HepG2 (cell line): ENCODE data around the gene NMRAL1. TPM values are rescaled to one million over a fixed set of nuclear protein-coding genes. Genes with fewer than 3 reads are reported as not detected.
A peak's percentile ranks its signal among the peaks of the same experiment; 100 is the strongest.

Experiments
- CCDC6 ChIP-seq: sonication (generic); formaldehyde crosslinking; IDR thresholded peaks from 2 replicates; pipeline ENCODE4 v1.8.1; 2022; ENCODE audit warnings: mild to moderate bottlenecking, missing genetic modification reagents, moderate library complexity
- CHCHD3 ChIP-seq: sonication (generic); formaldehyde crosslinking; IDR thresholded peaks from 2 replicates; pipeline ENCODE4 v1.8.0; 2022; ENCODE audit warnings: mild to moderate bottlenecking, missing genetic modification reagents, moderate library complexity
- FOSL1 ChIP-seq: sonication (generic); formaldehyde crosslinking; IDR thresholded peaks from 2 replicates; pipeline ENCODE4 v1.9.0; 2021; ENCODE audit warnings: missing genetic modification reagents, borderline replicate concordance
- HMGXB4 ChIP-seq, 2 experiments: sonication (generic) in 1 of 2; formaldehyde crosslinking in 1 of 2; IDR thresholded peaks; 2 replicates each; pipeline versions ENCODE4 v1.4.0 to v1.6.1; 2018 to 2020; ENCODE audit warnings: missing genetic modification reagents in 2 of 2, borderline replicate concordance in 1 of 2, low read depth in 1 of 2, mild to moderate bottlenecking in 1 of 2, missing biosample characterization in 1 of 2
- HOXA3 ChIP-seq: sonication (generic); formaldehyde crosslinking; IDR thresholded peaks from 2 replicates; pipeline ENCODE4 v1.5.0; 2020; ENCODE audit warnings: missing genetic modification reagents
- NR1H2 ChIP-seq: sonication (generic); formaldehyde crosslinking; IDR thresholded peaks from 2 replicates; pipeline ENCODE4 v1.8.1; 2022; ENCODE audit warnings: low read depth, missing genetic modification reagents, borderline replicate concordance
- PRPF4 ChIP-seq: fragments of 200-400 bp; formaldehyde crosslinking; IDR thresholded peaks from 2 replicates; pipeline ENCODE4 v1.6.1; 2016; ENCODE audit warnings: low read length, low read depth; ENCODE audit not compliant: poor library complexity, severe bottlenecking
- SNAPC5 ChIP-seq: sonication (generic); formaldehyde crosslinking; IDR thresholded peaks from 2 replicates; pipeline ENCODE4 v1.8.1; 2023; ENCODE audit warnings: mild to moderate bottlenecking, missing genetic modification reagents, borderline replicate concordance
- polyA plus RNA-seq, 8 experiments: library from polyadenylated mRNA; depleted of rRNA in 3 of 8; stranded (reverse) in 7 of 8; unstranded in 1 of 8; fragments of >200 nt; fragmentation: Illumina TruSeq in 4 of 8; extraction: Trizol in 4 of 8; gene quantifications; 2 replicates each; pipeline versions ENCODE4 v1.2.1 to v1.2.3, GENCODE V29; 2011 to 2016; ENCODE audit warnings: low read depth in 4 of 8, missing spikeins in 1 of 8, mixed read lengths in 1 of 8; ENCODE audit not compliant: insufficient read depth in 1 of 8
- total RNA-seq, 5 experiments: library from RNA; depleted of rRNA; stranded (reverse); fragments of >200 nt; fragmentation: Illumina TruSeq; extraction: Trizol; gene quantifications; 2 replicates each; pipeline ENCODE4 v1.2.3, GENCODE V29; 2016; ENCODE audit warnings: low read depth in 1 of 5
- TF ChIP-seq, protein P1 (sequence below): sonication (generic); formaldehyde crosslinking; IDR thresholded peaks from 2 replicates; pipeline ENCODE4 v1.5.0; 2020; ENCODE audit warnings: mild to moderate bottlenecking, missing genetic modification reagents, borderline replicate concordance
- TF ChIP-seq, protein P2 (sequence below): sonication (generic); formaldehyde crosslinking; IDR thresholded peaks from 2 replicates; pipeline ENCODE4 v1.5.0; 2020; ENCODE audit warnings: mild to moderate bottlenecking, missing genetic modification reagents
- TF ChIP-seq, protein P3 (sequence below): sonication (generic); formaldehyde crosslinking; IDR thresholded peaks from 2 replicates; pipeline ENCODE4 v1.8.0; 2022; ENCODE audit warnings: low read depth, missing genetic modification reagents
- TF ChIP-seq, protein P4 (sequence below): sonication (generic); formaldehyde crosslinking; conservative IDR thresholded peaks from 2 replicates; pipeline ENCODE4 v1.8.0; 2022; ENCODE audit warnings: mild to moderate bottlenecking, moderate library complexity, missing genetic modification reagents

NMRAL1 gene
- total and polyA plus RNA-seq, 2 of the 13 experiments (the other 11 are each of a cell fraction or from before 2014, with no cell fraction given): 30.8 to 33.1 TPM

DNA sequence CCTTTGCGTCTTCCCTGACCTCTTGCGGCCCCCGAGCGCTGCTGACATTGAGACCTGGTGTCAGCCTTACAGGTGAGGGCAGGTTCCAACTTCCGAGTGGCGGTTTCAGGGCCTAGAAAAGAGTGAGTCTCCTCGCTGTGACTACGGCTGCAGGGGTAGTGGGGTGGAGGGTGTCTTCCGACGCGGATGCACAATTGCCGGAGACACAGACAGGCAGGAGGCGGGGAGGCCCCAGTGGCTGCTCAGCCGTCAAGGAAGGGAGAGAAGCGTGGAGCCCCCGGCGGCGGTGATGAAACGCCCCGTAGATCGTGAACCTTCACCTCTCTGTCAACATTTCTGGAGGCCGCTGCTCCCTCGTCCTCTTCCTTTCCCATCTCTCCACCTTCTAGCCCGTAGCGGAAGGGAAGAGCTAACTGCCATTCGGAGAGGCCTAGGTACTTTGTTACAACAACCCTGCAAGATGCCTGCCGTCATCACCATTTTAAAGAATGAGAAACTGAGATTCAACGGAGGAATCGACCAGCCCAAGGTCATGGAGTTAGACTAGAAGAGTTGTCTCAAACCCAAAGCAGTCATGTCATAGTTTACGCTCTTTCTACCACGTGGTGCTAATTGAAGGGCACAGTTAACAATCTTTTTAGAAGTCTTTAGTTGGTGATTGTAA lies 48.3 kb downstream of the NMRAL1 start (continued):
- TF ChIP-seq, protein P1, sequence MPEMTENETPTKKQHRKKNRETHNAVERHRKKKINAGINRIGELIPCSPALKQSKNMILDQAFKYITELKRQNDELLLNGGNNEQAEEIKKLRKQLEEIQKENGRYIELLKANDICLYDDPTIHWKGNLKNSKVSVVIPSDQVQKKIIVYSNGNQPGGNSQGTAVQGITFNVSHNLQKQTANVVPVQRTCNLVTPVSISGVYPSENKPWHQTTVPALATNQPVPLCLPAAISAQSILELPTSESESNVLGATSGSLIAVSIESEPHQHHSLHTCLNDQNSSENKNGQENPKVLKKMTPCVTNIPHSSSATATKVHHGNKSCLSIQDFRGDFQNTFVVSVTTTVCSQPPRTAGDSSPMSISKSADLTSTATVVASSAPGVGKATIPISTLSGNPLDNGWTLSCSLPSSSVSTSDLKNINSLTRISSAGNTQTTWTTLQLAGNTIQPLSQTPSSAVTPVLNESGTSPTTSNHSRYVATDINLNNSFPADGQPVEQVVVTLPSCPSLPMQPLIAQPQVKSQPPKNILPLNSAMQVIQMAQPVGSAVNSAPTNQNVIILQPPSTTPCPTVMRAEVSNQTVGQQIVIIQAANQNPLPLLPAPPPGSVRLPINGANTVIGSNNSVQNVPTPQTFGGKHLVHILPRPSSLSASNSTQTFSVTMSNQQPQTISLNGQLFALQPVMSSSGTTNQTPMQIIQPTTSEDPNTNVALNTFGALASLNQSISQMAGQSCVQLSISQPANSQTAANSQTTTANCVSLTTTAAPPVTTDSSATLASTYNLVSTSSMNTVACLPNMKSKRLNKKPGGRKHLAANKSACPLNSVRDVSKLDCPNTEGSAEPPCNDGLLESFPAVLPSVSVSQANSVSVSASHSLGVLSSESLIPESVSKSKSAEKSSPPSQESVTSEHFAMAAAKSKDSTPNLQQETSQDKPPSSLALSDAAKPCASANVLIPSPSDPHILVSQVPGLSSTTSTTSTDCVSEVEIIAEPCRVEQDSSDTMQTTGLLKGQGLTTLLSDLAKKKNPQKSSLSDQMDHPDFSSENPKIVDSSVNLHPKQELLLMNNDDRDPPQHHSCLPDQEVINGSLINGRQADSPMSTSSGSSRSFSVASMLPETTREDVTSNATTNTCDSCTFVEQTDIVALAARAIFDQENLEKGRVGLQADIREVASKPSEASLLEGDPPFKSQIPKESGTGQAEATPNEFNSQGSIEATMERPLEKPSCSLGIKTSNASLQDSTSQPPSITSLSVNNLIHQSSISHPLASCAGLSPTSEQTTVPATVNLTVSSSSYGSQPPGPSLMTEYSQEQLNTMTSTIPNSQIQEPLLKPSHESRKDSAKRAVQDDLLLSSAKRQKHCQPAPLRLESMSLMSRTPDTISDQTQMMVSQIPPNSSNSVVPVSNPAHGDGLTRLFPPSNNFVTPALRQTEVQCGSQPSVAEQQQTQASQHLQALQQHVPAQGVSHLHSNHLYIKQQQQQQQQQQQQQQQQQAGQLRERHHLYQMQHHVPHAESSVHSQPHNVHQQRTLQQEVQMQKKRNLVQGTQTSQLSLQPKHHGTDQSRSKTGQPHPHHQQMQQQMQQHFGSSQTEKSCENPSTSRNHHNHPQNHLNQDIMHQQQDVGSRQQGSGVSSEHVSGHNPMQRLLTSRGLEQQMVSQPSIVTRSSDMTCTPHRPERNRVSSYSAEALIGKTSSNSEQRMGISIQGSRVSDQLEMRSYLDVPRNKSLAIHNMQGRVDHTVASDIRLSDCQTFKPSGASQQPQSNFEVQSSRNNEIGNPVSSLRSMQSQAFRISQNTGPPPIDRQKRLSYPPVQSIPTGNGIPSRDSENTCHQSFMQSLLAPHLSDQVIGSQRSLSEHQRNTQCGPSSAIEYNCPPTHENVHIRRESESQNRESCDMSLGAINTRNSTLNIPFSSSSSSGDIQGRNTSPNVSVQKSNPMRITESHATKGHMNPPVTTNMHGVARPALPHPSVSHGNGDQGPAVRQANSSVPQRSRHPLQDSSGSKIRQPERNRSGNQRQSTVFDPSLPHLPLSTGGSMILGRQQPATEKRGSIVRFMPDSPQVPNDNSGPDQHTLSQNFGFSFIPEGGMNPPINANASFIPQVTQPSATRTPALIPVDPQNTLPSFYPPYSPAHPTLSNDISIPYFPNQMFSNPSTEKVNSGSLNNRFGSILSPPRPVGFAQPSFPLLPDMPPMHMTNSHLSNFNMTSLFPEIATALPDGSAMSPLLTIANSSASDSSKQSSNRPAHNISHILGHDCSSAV (CRISPR knock-in tag): peak; percentile 79; the same call in 1 of the 2 replicates
- TF ChIP-seq, protein P2, sequence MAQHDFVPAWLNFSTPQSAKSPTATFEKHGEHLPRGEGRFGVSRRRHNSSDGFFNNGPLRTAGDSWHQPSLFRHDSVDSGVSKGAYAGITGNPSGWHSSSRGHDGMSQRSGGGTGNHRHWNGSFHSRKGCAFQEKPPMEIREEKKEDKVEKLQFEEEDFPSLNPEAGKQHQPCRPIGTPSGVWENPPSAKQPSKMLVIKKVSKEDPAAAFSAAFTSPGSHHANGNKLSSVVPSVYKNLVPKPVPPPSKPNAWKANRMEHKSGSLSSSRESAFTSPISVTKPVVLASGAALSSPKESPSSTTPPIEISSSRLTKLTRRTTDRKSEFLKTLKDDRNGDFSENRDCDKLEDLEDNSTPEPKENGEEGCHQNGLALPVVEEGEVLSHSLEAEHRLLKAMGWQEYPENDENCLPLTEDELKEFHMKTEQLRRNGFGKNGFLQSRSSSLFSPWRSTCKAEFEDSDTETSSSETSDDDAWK: no peak
- TF ChIP-seq FOSL1 (CRISPR knock-in tag): no peak
- peak; percentile 57; the same call in 1 of the 2 replicates for TF ChIP-seq HOXA3 (CRISPR knock-in tag)
- TF ChIP-seq CHCHD3 (CRISPR knock-in tag): no peak
- TF ChIP-seq HMGXB4 (CRISPR knock-in tag; IDR thresholded peaks at IDR 0.05; ENCODE audit: borderline replicate concordance in 1 of 2, low read depth in 1 of 2): peak; percentile 20 to 92; a peak in 2 of 4 replicates
- peak; percentile 58; the same call in 1 of the 2 replicates for TF ChIP-seq SNAPC5 (CRISPR knock-in tag)
- no peak for TF ChIP-seq PRPF4
- no peak for TF ChIP-seq NR1H2 (CRISPR knock-in tag)
- TF ChIP-seq CCDC6 (CRISPR knock-in tag): no peak
- TF ChIP-seq, protein P3, sequence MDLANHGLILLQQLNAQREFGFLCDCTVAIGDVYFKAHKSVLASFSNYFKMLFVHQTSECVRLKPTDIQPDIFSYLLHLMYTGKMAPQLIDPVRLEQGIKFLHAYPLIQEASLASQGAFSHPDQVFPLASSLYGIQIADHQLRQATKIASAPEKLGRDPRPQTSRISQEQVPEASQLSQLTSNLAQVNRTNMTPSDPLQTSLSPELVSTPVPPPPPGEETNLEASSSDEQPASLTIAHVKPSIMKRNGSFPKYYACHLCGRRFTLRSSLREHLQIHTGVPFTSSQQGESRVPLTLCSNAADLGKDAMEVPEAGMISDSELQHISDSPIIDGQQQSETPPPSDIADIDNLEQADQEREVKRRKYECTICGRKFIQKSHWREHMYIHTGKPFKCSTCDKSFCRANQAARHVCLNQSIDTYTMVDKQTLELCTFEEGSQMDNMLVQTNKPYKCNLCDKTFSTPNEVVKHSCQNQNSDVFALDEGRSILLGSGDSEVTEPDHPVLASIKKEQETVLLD (CRISPR knock-in tag): no peak
- TF ChIP-seq, protein P4, sequence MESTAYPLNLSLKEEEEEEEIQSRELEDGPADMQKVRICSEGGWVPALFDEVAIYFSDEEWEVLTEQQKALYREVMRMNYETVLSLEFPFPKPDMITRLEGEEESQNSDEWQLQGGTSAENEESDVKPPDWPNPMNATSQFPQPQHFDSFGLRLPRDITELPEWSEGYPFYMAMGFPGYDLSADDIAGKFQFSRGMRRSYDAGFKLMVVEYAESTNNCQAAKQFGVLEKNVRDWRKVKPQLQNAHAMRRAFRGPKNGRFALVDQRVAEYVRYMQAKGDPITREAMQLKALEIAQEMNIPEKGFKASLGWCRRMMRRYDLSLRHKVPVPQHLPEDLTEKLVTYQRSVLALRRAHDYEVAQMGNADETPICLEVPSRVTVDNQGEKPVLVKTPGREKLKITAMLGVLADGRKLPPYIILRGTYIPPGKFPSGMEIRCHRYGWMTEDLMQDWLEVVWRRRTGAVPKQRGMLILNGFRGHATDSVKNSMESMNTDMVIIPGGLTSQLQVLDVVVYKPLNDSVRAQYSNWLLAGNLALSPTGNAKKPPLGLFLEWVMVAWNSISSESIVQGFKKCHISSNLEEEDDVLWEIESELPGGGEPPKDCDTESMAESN (CRISPR knock-in tag): no peak; the same call in 1 of the 2 replicates
